HEK293 (cell line): ENCODE measurements around the gene KRT16.

ENCODE experiments used
- CTCF ChIA-PET: fragments of 350-600 bp; formaldehyde crosslinking; extraction: SDS; loops from one replicate; lab custom pipeline; 2021; ENCODE audit warnings: antibody characterized with exemption; lab: Yijun Ruan, JAX
- POLR2A ChIA-PET: fragments of 300-600 bp; formaldehyde crosslinking; extraction: SDS; loops from one replicate; lab custom pipeline; 2020; ENCODE audit warnings: antibody characterized with exemption, inconsistent platforms; lab: Yijun Ruan, JAX
- H3K27ac ChIP-seq: fragments of 200-500 bp; sonication (Bioruptor generic); 2 replicates; pipeline ENCODE4 v1.5.1; 2014; ENCODE audit warnings: low read depth, low read length, control low read depth, inconsistent platforms; ENCODE audit errors: extremely low read depth
- H3K36me3 ChIP-seq, 2 experiments: fragments of 200-500 bp in 1 of 2; sonication (Bioruptor generic) in 1 of 2; 1 replicate in 1 of 2; 2 replicates in 1 of 2; pipeline ENCODE4 v1.5.1; 2014 to 2017; ENCODE audit warnings: inconsistent platforms in 2 of 2, low read length in 2 of 2; ENCODE audit not compliant: control insufficient read depth in 2 of 2, insufficient read depth in 1 of 2
- H3K4me1 ChIP-seq: fragments of 200-500 bp; sonication (Bioruptor generic); 2 replicates; pipeline ENCODE4 v1.5.1; 2014; ENCODE audit warnings: mild to moderate bottlenecking, low read length, inconsistent platforms; ENCODE audit not compliant: control insufficient read depth, insufficient read depth
- H3K4me3 ChIP-seq: 2 replicates; pipeline ENCODE4 v1.5.1; 2011; ENCODE audit warnings: low read depth, mild to moderate bottlenecking, control low read depth, low read length, moderate library complexity
- H3K9me3 ChIP-seq: fragments of 200-500 bp; sonication (Bioruptor generic); 2 replicates; pipeline ENCODE4 v1.5.1; 2014; ENCODE audit warnings: low read depth, low read length, inconsistent platforms; ENCODE audit not compliant: control insufficient read depth, insufficient read depth
- BCL11A ChIP-seq: fragments of 450-650 bp; formaldehyde crosslinking; IDR thresholded peaks from 2 replicates; pipeline ENCODE4 v1.5.1; 2016; ENCODE audit warnings: low read depth, missing biosample characterization, missing genetic modification characterization
- GLIS2 ChIP-seq: fragments of 450-650 bp; formaldehyde crosslinking; IDR thresholded peaks from 2 replicates; pipeline ENCODE4 v1.5.1; 2016; ENCODE audit warnings: missing biosample characterization, missing genetic modification characterization
- KLF1 ChIP-seq: fragments of 450-650 bp; formaldehyde crosslinking; IDR thresholded peaks from 2 replicates; pipeline ENCODE4 v1.5.1; 2016; ENCODE audit warnings: missing biosample characterization, missing genetic modification characterization
- ZBTB20 ChIP-seq: fragments of 450-650 bp; formaldehyde crosslinking; IDR thresholded peaks from 2 replicates; pipeline ENCODE4 v1.5.1; 2016; ENCODE audit warnings: missing biosample characterization, missing genetic modification characterization
- ZNF202 ChIP-seq: fragments of 450-650 bp; formaldehyde crosslinking; IDR thresholded peaks from 2 replicates; pipeline ENCODE4 v1.5.1; 2016; ENCODE audit warnings: missing biosample characterization, missing genetic modification characterization, borderline replicate concordance
- ZNF335 ChIP-seq: fragments of 450-650 bp; formaldehyde crosslinking; conservative IDR thresholded peaks from 2 replicates; pipeline ENCODE4 v1.5.1; 2016; ENCODE audit warnings: missing biosample characterization, missing genetic modification characterization
- ZNF610 ChIP-seq: fragments of 450-650 bp; formaldehyde crosslinking; IDR thresholded peaks from 2 replicates; pipeline ENCODE4 v1.5.1; 2016; ENCODE audit warnings: missing biosample characterization, missing genetic modification characterization, borderline replicate concordance
- ZNF658 ChIP-seq: fragments of 450-650 bp; formaldehyde crosslinking; IDR thresholded peaks from 2 replicates; pipeline ENCODE4; 2016; ENCODE audit warnings: missing biosample characterization, missing genetic modification characterization
- ZXDB ChIP-seq: fragments of 450-650 bp; formaldehyde crosslinking; IDR thresholded peaks from 2 replicates; pipeline ENCODE4 v1.5.1; 2016; ENCODE audit warnings: missing biosample characterization, missing genetic modification characterization
- TF ChIP-seq, protein P1 (sequence below): fragments of 450-650 bp; IDR thresholded peaks from 2 replicates; pipeline ENCODE4 v1.5.1; 2018; ENCODE audit warnings: missing biosample characterization, mild to moderate bottlenecking, missing genetic modification characterization
- TF ChIP-seq, protein P2 (sequence below): fragments of 450-650 bp; formaldehyde crosslinking; IDR thresholded peaks from 2 replicates; pipeline ENCODE4; 2016; ENCODE audit warnings: missing biosample characterization, missing genetic modification characterization
- TF ChIP-seq, protein P3 (sequence below): fragments of 450-650 bp; formaldehyde crosslinking; IDR thresholded peaks from 2 replicates; pipeline ENCODE4 v1.5.1; 2017; ENCODE audit warnings: missing biosample characterization, missing genetic modification characterization
- TF ChIP-seq, protein P4 (sequence below): fragments of 450-650 bp; formaldehyde crosslinking; IDR thresholded peaks from 2 replicates; pipeline ENCODE4 v1.5.1; 2017; ENCODE audit warnings: missing biosample characterization, missing genetic modification characterization
- TF ChIP-seq, protein P5 (sequence below): fragments of 450-650 bp; formaldehyde crosslinking; IDR thresholded peaks from 2 replicates; pipeline ENCODE4 v1.5.0; 2017; ENCODE audit warnings: missing biosample characterization, missing genetic modification characterization, borderline replicate concordance
- TF ChIP-seq, protein P6 (sequence below): fragments of 450-650 bp; formaldehyde crosslinking; IDR thresholded peaks from 2 replicates; pipeline ENCODE4 v1.5.1; 2016; ENCODE audit warnings: missing biosample characterization, missing genetic modification characterization
- TF ChIP-seq, protein P7 (sequence below): fragments of 450-650 bp; formaldehyde crosslinking; IDR thresholded peaks from 2 replicates; pipeline ENCODE4 v1.5.1; 2016; ENCODE audit warnings: missing biosample characterization, missing genetic modification characterization

KRT16 gene

DNA sequence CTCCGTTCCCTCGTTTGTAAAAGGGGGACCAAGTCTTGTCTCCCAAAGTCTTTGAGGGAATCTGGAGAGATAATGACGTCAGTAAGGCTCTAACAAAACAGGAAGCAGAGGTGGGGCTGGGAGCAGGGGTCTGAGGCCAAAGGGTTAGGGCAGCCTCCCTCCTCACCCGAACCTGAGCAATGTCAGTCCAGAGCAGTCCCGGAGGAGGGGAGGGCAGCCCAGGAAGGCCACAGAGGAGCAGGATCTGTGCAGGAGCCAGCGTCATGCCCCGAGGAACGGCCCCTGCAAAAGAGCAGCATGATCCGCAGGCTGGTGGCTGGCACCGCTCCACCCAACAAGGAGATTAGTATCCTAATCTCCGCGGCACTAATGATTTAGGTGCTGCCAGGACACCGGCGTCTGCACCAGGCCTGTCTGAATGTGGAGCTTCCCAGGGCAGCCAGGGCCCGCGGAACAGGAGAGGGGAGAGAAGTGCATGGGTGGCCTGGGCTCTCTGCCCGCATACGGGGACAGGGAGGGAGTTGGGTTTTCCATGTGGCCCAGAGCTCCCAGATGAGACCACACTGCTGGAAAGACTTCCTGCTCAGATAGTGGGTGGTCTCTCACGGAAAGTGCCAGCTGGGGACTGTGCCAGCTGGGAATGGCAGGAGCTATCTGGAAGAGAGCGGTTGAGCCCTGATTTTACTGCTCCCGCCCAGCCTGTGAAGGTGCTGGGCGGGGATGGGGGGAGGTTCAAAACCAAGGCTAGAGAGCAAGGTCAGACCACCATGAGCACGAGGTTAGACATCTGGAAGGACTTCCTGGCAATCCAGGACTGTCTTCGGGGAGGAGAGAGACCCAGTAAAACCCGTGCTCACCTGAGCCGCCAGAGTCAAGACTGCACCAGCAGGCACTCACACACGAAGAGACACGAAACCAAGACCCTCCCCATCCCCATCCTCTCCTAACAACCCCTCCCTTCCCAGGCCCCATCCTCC lies 22.8 kb upstream of the KRT16 start (continued):
- TF ChIP-seq, protein P1, sequence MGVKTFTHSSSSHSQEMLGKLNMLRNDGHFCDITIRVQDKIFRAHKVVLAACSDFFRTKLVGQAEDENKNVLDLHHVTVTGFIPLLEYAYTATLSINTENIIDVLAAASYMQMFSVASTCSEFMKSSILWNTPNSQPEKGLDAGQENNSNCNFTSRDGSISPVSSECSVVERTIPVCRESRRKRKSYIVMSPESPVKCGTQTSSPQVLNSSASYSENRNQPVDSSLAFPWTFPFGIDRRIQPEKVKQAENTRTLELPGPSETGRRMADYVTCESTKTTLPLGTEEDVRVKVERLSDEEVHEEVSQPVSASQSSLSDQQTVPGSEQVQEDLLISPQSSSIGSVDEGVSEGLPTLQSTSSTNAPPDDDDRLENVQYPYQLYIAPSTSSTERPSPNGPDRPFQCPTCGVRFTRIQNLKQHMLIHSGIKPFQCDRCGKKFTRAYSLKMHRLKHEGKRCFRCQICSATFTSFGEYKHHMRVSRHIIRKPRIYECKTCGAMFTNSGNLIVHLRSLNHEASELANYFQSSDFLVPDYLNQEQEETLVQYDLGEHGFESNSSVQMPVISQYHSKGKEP (tag by site-specific recombination), result no peak

DNA sequence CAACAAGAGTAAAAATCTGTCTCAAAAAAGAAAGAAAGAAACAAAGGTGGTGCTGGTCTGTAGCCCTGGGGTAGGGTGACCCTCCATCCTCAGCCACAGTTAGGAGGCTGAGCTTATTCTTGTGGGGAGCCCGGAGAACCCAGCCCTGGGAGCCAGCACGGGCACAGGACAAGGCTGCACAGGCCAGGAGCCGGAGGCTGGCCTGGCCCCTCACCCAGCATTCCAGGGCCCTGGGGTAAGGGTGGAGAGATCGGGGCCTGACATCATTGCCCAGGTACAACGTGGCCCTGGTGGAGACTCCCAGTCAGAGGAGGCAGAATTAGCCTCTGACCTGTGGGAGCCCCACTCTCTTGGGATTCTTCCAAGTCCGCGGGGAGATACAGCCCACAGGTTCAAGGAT lies 22.1 kb upstream of the KRT16 start:
- peak; percentile 43; the same call in 1 of the 2 replicates for TF ChIP-seq ZBTB20 (tag by site-specific recombination)
- TF ChIP-seq ZXDB (tag by site-specific recombination), result no peak
- TF ChIP-seq, protein P2, sequence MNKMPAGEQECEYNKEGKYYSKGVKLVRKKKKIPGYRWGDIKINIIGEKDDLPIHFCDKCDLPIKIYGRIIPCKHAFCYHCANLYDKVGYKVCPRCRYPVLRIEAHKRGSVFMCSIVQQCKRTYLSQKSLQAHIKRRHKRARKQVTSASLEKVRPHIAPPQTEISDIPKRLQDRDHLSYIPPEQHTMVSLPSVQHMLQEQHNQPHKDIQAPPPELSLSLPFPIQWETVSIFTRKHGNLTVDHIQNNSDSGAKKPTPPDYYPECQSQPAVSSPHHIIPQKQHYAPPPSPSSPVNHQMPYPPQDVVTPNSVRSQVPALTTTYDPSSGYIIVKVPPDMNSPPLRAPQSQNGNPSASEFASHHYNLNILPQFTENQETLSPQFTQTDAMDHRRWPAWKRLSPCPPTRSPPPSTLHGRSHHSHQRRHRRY (tag by site-specific recombination), result no peak
- TF ChIP-seq, all 188 proteins: peak for 1
- Histone ChIP-seq H3K36me3 (no peaks in the 10 kb centered on the region), H3K9me3 (no peaks in the 10 kb centered on the region), H3K4me3 (no peak overlapping the region), H3K27ac (no peak overlapping the region), H3K4me1 (no peaks in the 10 kb centered on the region)
- POLR2A ChIA-PET, result interaction anchor here (0.6 to 1.6 kb wide), 2 partner anchors 54 to 299 kb away, joined by 5 to 7 read pairs; partner anchors contain the start of gene EIF1
- CTCF ChIA-PET, result interaction anchor here (1.2 to 3.2 kb wide), 4 partner anchors 13 to 85 kb away, joined by 3 to 21 read pairs (median 6); no protein-coding TSS in a partner anchor

DNA sequence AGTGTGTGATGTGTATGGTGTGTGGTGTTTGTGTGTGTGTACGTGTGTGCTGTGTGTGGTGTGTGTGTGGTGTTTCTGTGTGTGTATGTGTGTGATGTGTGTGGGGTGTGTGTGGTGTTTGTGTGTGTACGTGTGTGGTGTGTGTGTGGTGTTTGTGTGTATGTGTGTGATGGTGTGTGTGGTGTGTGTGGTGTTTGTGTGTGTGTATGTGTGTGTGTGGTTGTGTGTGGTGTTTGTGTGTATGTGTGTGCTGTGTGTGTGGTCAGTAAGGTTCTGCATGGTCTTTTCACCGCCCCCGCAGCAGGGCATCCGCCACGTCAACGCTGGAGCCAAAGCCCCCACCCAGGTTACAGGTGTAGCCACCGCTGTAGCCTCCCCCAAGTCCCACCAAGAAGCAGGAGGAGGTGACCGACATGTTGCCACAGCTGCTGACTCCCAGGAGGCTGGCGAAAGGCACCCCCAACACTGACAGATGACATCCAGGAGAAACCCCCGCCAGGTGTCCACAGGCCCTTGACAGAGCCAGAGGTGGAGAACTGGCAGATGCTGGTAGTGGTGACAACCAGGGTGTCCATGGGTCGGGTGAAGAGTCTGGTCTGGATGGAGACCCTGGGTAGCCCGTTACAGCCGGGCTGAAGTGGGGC lies 21.1 kb upstream of the KRT16 start:
- Histone ChIP-seq H3K27ac (no peak overlapping the region), H3K4me3 (no peak overlapping the region), H3K9me3 (no peaks in the 10 kb centered on the region), H3K36me3 (no peaks in the 10 kb centered on the region), H3K4me1 (no peaks in the 10 kb centered on the region)
- POLR2A ChIA-PET, result no interaction called here
- CTCF ChIA-PET, result interaction anchor here (3.2 kb wide), 1 partner anchor 14 kb away, joined by 21 read pairs; no protein-coding TSS in a partner anchor
- TF ChIP-seq ZNF202 (tag by site-specific recombination) (no peak), ZNF610 (tag by site-specific recombination) (no peak), BCL11A (tag by site-specific recombination) (peak; percentile 61; the same call in 1 of the 2 replicates), ZNF335 (tag by site-specific recombination) (no peak), ZNF658 (0 out of 2 replicates have a peak, but pooled peaks have one; percentile 34), KLF1 (tag by site-specific recombination) (0 out of 2 replicates have a peak, but pooled peaks have one; percentile 22), GLIS2 (tag by site-specific recombination) (peak; percentile 56)
- TF ChIP-seq, protein P3, sequence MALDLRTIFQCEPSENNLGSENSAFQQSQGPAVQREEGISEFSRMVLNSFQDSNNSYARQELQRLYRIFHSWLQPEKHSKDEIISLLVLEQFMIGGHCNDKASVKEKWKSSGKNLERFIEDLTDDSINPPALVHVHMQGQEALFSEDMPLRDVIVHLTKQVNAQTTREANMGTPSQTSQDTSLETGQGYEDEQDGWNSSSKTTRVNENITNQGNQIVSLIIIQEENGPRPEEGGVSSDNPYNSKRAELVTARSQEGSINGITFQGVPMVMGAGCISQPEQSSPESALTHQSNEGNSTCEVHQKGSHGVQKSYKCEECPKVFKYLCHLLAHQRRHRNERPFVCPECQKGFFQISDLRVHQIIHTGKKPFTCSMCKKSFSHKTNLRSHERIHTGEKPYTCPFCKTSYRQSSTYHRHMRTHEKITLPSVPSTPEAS (tag by site-specific recombination), result peak; percentile 87
- TF ChIP-seq, protein P4, sequence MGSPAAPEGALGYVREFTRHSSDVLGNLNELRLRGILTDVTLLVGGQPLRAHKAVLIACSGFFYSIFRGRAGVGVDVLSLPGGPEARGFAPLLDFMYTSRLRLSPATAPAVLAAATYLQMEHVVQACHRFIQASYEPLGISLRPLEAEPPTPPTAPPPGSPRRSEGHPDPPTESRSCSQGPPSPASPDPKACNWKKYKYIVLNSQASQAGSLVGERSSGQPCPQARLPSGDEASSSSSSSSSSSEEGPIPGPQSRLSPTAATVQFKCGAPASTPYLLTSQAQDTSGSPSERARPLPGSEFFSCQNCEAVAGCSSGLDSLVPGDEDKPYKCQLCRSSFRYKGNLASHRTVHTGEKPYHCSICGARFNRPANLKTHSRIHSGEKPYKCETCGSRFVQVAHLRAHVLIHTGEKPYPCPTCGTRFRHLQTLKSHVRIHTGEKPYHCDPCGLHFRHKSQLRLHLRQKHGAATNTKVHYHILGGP, result no peak
- TF ChIP-seq, protein P5, sequence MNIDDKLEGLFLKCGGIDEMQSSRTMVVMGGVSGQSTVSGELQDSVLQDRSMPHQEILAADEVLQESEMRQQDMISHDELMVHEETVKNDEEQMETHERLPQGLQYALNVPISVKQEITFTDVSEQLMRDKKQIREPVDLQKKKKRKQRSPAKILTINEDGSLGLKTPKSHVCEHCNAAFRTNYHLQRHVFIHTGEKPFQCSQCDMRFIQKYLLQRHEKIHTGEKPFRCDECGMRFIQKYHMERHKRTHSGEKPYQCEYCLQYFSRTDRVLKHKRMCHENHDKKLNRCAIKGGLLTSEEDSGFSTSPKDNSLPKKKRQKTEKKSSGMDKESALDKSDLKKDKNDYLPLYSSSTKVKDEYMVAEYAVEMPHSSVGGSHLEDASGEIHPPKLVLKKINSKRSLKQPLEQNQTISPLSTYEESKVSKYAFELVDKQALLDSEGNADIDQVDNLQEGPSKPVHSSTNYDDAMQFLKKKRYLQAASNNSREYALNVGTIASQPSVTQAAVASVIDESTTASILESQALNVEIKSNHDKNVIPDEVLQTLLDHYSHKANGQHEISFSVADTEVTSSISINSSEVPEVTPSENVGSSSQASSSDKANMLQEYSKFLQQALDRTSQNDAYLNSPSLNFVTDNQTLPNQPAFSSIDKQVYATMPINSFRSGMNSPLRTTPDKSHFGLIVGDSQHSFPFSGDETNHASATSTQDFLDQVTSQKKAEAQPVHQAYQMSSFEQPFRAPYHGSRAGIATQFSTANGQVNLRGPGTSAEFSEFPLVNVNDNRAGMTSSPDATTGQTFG, result 0 out of 2 replicates have a peak, but pooled peaks have one; percentile 19
- TF ChIP-seq, protein P6, sequence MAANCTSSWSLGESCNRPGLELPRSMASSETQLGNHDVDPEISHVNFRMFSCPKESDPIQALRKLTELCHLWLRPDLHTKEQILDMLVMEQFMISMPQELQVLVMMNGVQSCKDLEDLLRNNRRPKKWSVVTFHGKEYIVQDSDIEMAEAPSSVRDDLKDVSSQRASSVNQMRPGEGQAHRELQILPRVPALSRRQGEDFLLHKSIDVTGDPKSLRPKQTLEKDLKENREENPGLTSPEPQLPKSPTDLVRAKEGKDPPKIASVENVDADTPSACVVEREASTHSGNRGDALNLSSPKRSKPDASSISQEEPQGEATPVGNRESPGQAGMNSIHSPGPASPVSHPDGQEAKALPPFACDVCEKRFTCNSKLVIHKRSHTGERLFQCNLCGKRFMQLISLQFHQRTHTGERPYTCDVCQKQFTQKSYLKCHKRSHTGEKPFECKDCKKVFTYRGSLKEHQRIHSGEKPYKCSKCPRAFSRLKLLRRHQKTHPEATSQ, result no peak
- TF ChIP-seq, protein P7, sequence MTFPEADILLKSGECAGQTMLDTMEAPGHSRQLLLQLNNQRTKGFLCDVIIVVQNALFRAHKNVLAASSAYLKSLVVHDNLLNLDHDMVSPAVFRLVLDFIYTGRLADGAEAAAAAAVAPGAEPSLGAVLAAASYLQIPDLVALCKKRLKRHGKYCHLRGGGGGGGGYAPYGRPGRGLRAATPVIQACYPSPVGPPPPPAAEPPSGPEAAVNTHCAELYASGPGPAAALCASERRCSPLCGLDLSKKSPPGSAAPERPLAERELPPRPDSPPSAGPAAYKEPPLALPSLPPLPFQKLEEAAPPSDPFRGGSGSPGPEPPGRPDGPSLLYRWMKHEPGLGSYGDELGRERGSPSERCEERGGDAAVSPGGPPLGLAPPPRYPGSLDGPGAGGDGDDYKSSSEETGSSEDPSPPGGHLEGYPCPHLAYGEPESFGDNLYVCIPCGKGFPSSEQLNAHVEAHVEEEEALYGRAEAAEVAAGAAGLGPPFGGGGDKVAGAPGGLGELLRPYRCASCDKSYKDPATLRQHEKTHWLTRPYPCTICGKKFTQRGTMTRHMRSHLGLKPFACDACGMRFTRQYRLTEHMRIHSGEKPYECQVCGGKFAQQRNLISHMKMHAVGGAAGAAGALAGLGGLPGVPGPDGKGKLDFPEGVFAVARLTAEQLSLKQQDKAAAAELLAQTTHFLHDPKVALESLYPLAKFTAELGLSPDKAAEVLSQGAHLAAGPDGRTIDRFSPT (tag by site-specific recombination), result peak; percentile 24; the same call in 1 of the 2 replicates
